Measurements from ENCODE around the gene SDR9C7. TPM values are rescaled to one million over a fixed set of nuclear protein-coding genes. Genes with fewer than 3 reads are reported as not detected.
"Not testable (repeated sequence)": the region's sequence is repeated elsewhere in the genome, so short reads cannot be mapped to it uniquely, and the experiment has no call there.

SDR9C7 gene
- total RNA-seq, 1 experiment from 2014 or later, result not detected

DNA sequence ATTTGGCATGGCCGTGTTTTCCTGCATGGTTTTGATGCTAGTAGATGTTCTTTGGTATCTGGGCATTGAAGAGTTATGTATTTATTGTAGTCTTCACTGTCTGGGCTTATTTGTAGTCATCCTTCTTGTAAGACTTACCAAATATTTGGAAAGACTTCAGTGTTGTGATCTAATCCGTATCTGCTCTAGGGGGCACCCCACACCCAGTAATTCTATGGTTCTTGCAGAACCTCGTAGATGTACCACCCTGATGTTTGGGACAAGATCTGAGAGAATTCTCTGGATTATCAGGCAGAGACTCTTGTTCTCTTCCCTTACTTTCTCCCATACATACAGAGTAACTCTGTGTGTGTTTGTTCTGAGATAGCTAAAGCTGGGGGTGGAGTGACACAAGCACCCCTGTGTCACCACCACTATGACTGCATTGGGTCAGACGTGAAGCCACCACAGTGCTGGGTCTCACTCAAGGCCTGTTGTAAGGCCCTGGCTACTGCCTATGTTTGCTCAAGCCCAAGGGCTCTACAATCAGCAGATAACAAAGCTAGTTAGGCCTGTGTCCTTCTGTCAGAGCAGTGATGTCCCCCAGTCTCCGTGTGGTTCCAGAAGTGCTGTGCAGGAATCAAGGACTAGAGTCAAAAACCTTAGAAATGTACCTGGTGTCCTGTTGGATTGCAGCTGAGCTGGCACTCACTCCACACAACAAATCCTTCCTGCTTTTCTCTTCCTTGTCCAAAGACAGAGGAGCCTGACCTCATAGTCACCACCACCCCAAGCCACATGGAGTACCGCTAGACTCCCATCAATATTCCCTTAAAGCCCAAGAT lies 13.6 kb upstream of the SDR9C7 start:
- no peaks in the 10 kb centered on the region for H3K36me3 ChIP-seq (ENCODE audit: low read depth)
- no peaks in the 10 kb centered on the region for H3K9me3 ChIP-seq (ENCODE audit: insufficient read depth, low read depth)
- no peak overlapping the region for H2AFZ ChIP-seq
- DNase-seq, result no peak
- no peaks in the 10 kb centered on the region for H3K79me2 ChIP-seq (ENCODE audit: low read depth)
- no peaks in the 10 kb centered on the region for H3K9me2 ChIP-seq (ENCODE audit: insufficient read depth)
- no TSS peak for BruUV-seq (replicated peaks)
- H3K4me2 ChIP-seq, result no peak overlapping the region
- H3F3A ChIP-seq (ENCODE audit: insufficient read depth, low read depth), result no peaks in the 10 kb centered on the region
- no peak overlapping the region for H3K4me3 ChIP-seq
- ChIA-PET POLR2A (ENCODE audit: unreplicated experiment) (no interaction called here), CTCF (no interaction called here)
- H3K27ac ChIP-seq, result no peak overlapping the region
- H3K27me3 ChIP-seq (ENCODE audit: insufficient read depth, low read depth), result no peaks in the 10 kb centered on the region
- intact Hi-C loops (cut with micrococcal nuclease; ENCODE audit: unreplicated experiment), result no loop called here
- no peaks in the 10 kb centered on the region for H4K20me1 ChIP-seq (ENCODE audit: insufficient read depth)
- H3K4me1 ChIP-seq (replicated peaks; ENCODE audit: insufficient read depth), result no peaks in the 10 kb centered on the region
- TF ChIP-seq CTCF (conservative IDR thresholded peaks at IDR 0.05), result no peak; the same call in 1 of the 2 replicates
- TF ChIP-seq EZH2 (IDR thresholded peaks at IDR 0.05; ENCODE audit: low read depth), result no peak

GRCh38 chr12:56943878-56944277 lies 9.7 kb upstream of the SDR9C7 start:
- Histone ChIP-seq H3K27me3 (ENCODE audit: insufficient read depth, low read depth) (no peaks in the 10 kb centered on the region), H3F3A (ENCODE audit: insufficient read depth, low read depth) (peaks cover 14% of the 10 kb centered on the region; the same call in 1 of the 2 replicates), H4K20me1 (ENCODE audit: insufficient read depth) (no peaks in the 10 kb centered on the region), H3K79me2 (ENCODE audit: low read depth) (no peaks in the 10 kb centered on the region), H2AFZ (no peak overlapping the region), H3K4me3 (no peak overlapping the region), H3K9me2 (ENCODE audit: insufficient read depth) (no peaks in the 10 kb centered on the region), H3K27ac (no peak overlapping the region), H3K9me3 (ENCODE audit: insufficient read depth, low read depth) (no peaks in the 10 kb centered on the region), H3K4me2 (no peak overlapping the region), H3K36me3 (ENCODE audit: low read depth) (no peaks in the 10 kb centered on the region), H3K4me1 (replicated peaks; ENCODE audit: insufficient read depth) (peaks cover 16% of the 10 kb centered on the region)
- no peak for TF ChIP-seq CTCF (conservative IDR thresholded peaks at IDR 0.05)
- no peak for TF ChIP-seq EZH2 (IDR thresholded peaks at IDR 0.05; ENCODE audit: low read depth)
- DNase-seq, result no peak
- ChIA-PET CTCF (no interaction called here), POLR2A (ENCODE audit: unreplicated experiment) (no interaction called here)
- BruUV-seq (replicated peaks), result no TSS peak
- intact Hi-C loops (cut with micrococcal nuclease; ENCODE audit: unreplicated experiment), result no loop called here

DNA sequence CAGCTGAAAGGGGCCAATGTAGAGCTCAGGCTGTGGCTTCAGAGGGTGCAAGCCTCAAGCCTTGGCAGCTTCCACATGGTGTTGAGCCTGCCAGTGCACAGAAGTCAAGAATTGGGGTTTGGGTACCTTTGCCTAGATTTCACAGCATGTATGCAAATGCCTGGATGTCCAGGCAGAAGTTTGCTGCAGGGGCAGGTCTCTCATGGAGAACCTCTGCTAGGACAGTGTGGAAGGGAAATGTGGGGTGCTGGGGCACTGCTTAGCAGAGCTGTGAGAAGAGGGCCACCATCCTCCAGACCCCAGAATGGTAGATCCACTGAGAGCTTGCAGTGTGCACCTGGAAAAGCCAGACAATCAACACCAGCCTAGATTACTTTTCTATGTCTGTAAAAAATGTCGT lies 9.2 kb upstream of the SDR9C7 start:
- DNase-seq; POLR2A ChIA-PET (ENCODE audit: unreplicated experiment); intact Hi-C loops (cut with micrococcal nuclease; ENCODE audit: unreplicated experiment); H3K79me2 ChIP-seq (ENCODE audit: low read depth); H3K27ac ChIP-seq; H3K4me2 ChIP-seq; H3K4me3 ChIP-seq; H2AFZ ChIP-seq; H3K9me3 ChIP-seq (ENCODE audit: insufficient read depth, low read depth); BruUV-seq (replicated peaks); H4K20me1 ChIP-seq (ENCODE audit: insufficient read depth); H3K36me3 ChIP-seq (ENCODE audit: low read depth); CTCF ChIA-PET; H3K27me3 ChIP-seq (ENCODE audit: insufficient read depth, low read depth); H3K9me2 ChIP-seq (ENCODE audit: insufficient read depth): not testable (repeated sequence)
- Histone ChIP-seq H3K4me1 (replicated peaks; ENCODE audit: insufficient read depth) (peaks cover 16% of the 10 kb centered on the region), H3F3A (ENCODE audit: insufficient read depth, low read depth) (peaks cover 14% of the 10 kb centered on the region; the same call in 1 of the 2 replicates)
